K562 (cell line): Measurements from ENCODE around the gene SECISBP2. TPM values are rescaled to one million over a fixed set of nuclear protein-coding genes. Genes with fewer than 3 reads are reported as not detected.
A peak's percentile ranks its signal among the peaks of the same experiment; 100 is the strongest.

Experiments
- BRCA1 ChIP-seq, 2 experiments: fragments of 450-650 bp in 1 of 2; sonication (generic) in 1 of 2; formaldehyde crosslinking in 1 of 2; IDR thresholded peaks; 2 replicates each; pipeline versions ENCODE4 v1.5.0 to v1.6.1; 2017 to 2020; ENCODE audit warnings: mild to moderate bottlenecking in 1 of 2, missing genetic modification reagents in 1 of 2
- BRF1 ChIP-seq: IDR thresholded peaks from 3 replicates; pipeline ENCODE4 v1.6.1; 2011; ENCODE audit warnings: borderline replicate concordance, mild to moderate bottlenecking; ENCODE audit not compliant: insufficient read length; ENCODE audit errors: extremely low read depth
- CBX1 ChIP-seq: sonication (generic); IDR thresholded peaks from 2 replicates; pipeline ENCODE4 v1.6.1; 2016; ENCODE audit warnings: antibody characterized with exemption, low read depth, mild to moderate bottlenecking
- CREB1 ChIP-seq, 2 experiments: sonication (generic) in 1 of 2; formaldehyde crosslinking in 1 of 2; IDR thresholded peaks; 2 replicates each; pipeline versions ENCODE4 v1.6.1 to v1.8.0; 2012 to 2022; ENCODE audit warnings: inconsistent platforms in 1 of 2, mild to moderate bottlenecking in 1 of 2, missing genetic modification reagents in 1 of 2, moderate library complexity in 1 of 2
- CSDE1 ChIP-seq, 2 experiments: fragments of 450-650 bp; IDR thresholded peaks; 2 replicates each; pipeline ENCODE4 v1.6.1; 2016; ENCODE audit warnings: mild to moderate bottlenecking in 1 of 2
- DDX20 ChIP-seq: fragments of 450-650 bp; IDR thresholded peaks from 2 replicates; pipeline ENCODE4 v1.6.1; 2016; ENCODE audit warnings: missing genetic modification characterization, low read depth, mild to moderate bottlenecking, missing compliant biosample characterization, moderate library complexity
- GABPB2 ChIP-seq: fragments of 250-450 bp; sonication (Bioruptor Pico); conservative IDR thresholded peaks from 2 replicates; pipeline ENCODE4 v1.5.1; 2021; ENCODE audit warnings: mild to moderate bottlenecking
- HMGN3 ChIP-seq: IDR thresholded peaks from 2 replicates; pipeline ENCODE4 v1.6.1; 2011; ENCODE audit warnings: borderline replicate concordance, low read depth, mild to moderate bottlenecking, mixed read lengths, low read length; ENCODE audit not compliant: insufficient read length; ENCODE audit errors: extremely low read depth
- HSF4 ChIP-seq: fragments of 250-450 bp; sonication (Bioruptor Pico); IDR thresholded peaks from 2 replicates; pipeline ENCODE4 v2.1.2; 2022; ENCODE audit warnings: mild to moderate bottlenecking, moderate library complexity, borderline replicate concordance
- ID3 ChIP-seq, 2 experiments: fragments of 250-450 bp in 1 of 2; fragments of 450-650 bp in 1 of 2; sonication (Bioruptor Pico) in 1 of 2; IDR thresholded peaks; 2 replicates each; pipeline versions ENCODE4 v1.6.1 to v1.8.0; 2016 to 2021; ENCODE audit warnings: mild to moderate bottlenecking in 2 of 2, moderate library complexity in 2 of 2, missing compliant biosample characterization in 1 of 2, missing genetic modification characterization in 1 of 2
- KLF1 ChIP-seq: fragments of 450-650 bp; IDR thresholded peaks from 2 replicates; pipeline ENCODE4 v1.6.1; 2016; ENCODE audit warnings: missing genetic modification characterization, missing compliant biosample characterization
- MAFF ChIP-seq: IDR thresholded peaks from 2 replicates; pipeline ENCODE4 v1.6.1; 2012; ENCODE audit warnings: low read length, improper control_type of control experiment
- NBN ChIP-seq: fragments of 450-650 bp; IDR thresholded peaks from 2 replicates; pipeline ENCODE4 v1.6.1; 2016; ENCODE audit warnings: low read depth, mild to moderate bottlenecking
- NFIX ChIP-seq: fragments of 250-450 bp; sonication (Bioruptor Pico); IDR thresholded peaks from 2 replicates; pipeline ENCODE4 v1.4.0; 2020; ENCODE audit warnings: low read depth, mild to moderate bottlenecking, moderate library complexity
- SMAD3 ChIP-seq: fragments of 450-650 bp; formaldehyde crosslinking; conservative IDR thresholded peaks from 2 replicates; pipeline ENCODE4 v1.4.0; 2020; ENCODE audit warnings: mild to moderate bottlenecking
- SMARCA4 ChIP-seq: fragments of 450-650 bp; IDR thresholded peaks from 2 replicates; pipeline ENCODE4 v1.6.1; 2016
- ZNF274 ChIP-seq: IDR thresholded peaks from 2 replicates; pipeline ENCODE4 v1.6.1; 2011; ENCODE audit warnings: low read depth, mild to moderate bottlenecking, low read length, moderate library complexity, borderline replicate concordance
- polyA plus RNA-seq, 8 experiments: library from polyadenylated mRNA; depleted of rRNA in 4 of 8; stranded (reverse) in 5 of 8; unstranded in 3 of 8; fragments of >200 nt; fragmentation: Nextera tagmentation in 2 of 8; fragmentation: Illumina TruSeq in 1 of 8; extraction: Ambion mirVana in 2 of 8; extraction: Trizol in 1 of 8; gene quantifications; 2 replicates each; pipeline versions ENCODE4 v1.2.1 to v1.2.3, GENCODE V29; 2011 to 2014; ENCODE audit warnings: inconsistent platforms in 1 of 8, missing spikeins in 1 of 8
- total RNA-seq, 7 experiments: library from RNA; depleted of rRNA in 6 of 7; stranded (reverse); fragments of >200 nt in 6 of 7; fragmentation: Illumina TruSeq in 2 of 7; extraction: Trizol in 2 of 7; gene quantifications; 2 replicates each; pipeline versions ENCODE4 v1.2.1 to v1.2.3, GENCODE V29; 2011 to 2021; ENCODE audit warnings: low replicate concordance in 1 of 7
- TF ChIP-seq, protein P1 (sequence below), 2 experiments: fragments of 450-650 bp; conservative IDR thresholded peaks; 2 replicates each; pipeline ENCODE4 v1.6.1; 2017; ENCODE audit warnings: mild to moderate bottlenecking in 2 of 2, moderate library complexity in 2 of 2
- TF ChIP-seq, protein P2 (sequence below): fragments of 250-450 bp; sonication (Bioruptor Pico); IDR thresholded peaks from 2 replicates; pipeline ENCODE4 v1.5.0; 2020; ENCODE audit warnings: mild to moderate bottlenecking, borderline replicate concordance

Gene SECISBP2
- total and polyA plus RNA-seq, 9 of the 15 experiments (the other 6 are each of a cell fraction or from before 2014, with no cell fraction given), result 3.2 to 41.6 (median 26.1) TPM

- TF ChIP-seq DDX20 (tag), result no peak
- TF ChIP-seq KLF1 (tag), result peak; percentile 85
- TF ChIP-seq CBX1, result 0 out of 2 replicates have a peak, but pooled peaks have one; percentile 45
- no peak for TF ChIP-seq ZNF274
- TF ChIP-seq, protein P1, sequence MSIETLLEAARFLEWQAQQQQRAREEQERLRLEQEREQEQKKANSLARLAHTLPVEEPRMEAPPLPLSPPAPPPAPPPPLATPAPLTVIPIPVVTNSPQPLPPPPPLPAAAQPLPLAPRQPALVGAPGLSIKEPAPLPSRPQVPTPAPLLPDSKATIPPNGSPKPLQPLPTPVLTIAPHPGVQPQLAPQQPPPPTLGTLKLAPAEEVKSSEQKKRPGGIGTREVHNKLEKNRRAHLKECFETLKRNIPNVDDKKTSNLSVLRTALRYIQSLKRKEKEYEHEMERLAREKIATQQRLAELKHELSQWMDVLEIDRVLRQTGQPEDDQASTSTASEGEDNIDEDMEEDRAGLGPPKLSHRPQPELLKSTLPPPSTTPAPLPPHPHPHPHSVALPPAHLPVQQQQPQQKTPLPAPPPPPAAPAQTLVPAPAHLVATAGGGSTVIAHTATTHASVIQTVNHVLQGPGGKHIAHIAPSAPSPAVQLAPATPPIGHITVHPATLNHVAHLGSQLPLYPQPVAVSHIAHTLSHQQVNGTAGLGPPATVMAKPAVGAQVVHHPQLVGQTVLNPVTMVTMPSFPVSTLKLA (conservative IDR thresholded peaks at IDR 0.05), result peak; percentile 96 to 98
- peak in 1 of 2 experiments; percentile 65; a peak in 2 of 4 replicates for TF ChIP-seq CSDE1 (IDR thresholded peaks at IDR 0.05)
- TF ChIP-seq HSF4 (CRISPR knock-in tag), result no peak
- TF ChIP-seq MAFF, result no peak
- no peak for TF ChIP-seq NFIX (CRISPR knock-in tag)
- no peak for TF ChIP-seq SMAD3
- TF ChIP-seq, protein P2, sequence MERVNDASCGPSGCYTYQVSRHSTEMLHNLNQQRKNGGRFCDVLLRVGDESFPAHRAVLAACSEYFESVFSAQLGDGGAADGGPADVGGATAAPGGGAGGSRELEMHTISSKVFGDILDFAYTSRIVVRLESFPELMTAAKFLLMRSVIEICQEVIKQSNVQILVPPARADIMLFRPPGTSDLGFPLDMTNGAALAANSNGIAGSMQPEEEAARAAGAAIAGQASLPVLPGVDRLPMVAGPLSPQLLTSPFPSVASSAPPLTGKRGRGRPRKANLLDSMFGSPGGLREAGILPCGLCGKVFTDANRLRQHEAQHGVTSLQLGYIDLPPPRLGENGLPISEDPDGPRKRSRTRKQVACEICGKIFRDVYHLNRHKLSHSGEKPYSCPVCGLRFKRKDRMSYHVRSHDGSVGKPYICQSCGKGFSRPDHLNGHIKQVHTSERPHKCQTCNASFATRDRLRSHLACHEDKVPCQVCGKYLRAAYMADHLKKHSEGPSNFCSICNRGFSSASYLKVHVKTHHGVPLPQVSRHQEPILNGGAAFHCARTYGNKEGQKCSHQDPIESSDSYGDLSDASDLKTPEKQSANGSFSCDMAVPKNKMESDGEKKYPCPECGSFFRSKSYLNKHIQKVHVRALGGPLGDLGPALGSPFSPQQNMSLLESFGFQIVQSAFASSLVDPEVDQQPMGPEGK, result no peak
- no peak for TF ChIP-seq GABPB2 (CRISPR knock-in tag)
- TF ChIP-seq BRF1, result no peak
- TF ChIP-seq CREB1 (IDR thresholded peaks at IDR 0.05), result peak; percentile 95
- peak; percentile 98 for TF ChIP-seq CREB1 (CRISPR knock-in tag; IDR thresholded peaks at IDR 0.05)
- TF ChIP-seq NBN, result no peak; the same call in none of the 2 replicates
- no peak for TF ChIP-seq ID3 (CRISPR knock-in tag; IDR thresholded peaks at IDR 0.05)
- 0 out of 2 replicates have a peak, but pooled peaks have one; percentile 38 for TF ChIP-seq ID3 (tag; IDR thresholded peaks at IDR 0.05)
- 0 out of 2 replicates have a peak, but pooled peaks have one; percentile 23 for TF ChIP-seq SMARCA4
- peak; percentile 81 for TF ChIP-seq HMGN3
- TF ChIP-seq BRCA1 (IDR thresholded peaks at IDR 0.05), result no peak
- TF ChIP-seq BRCA1 (CRISPR knock-in tag; IDR thresholded peaks at IDR 0.05), result no peak
Measured at GRCh38 chr9:89318123-89319014, at the start of gene SECISBP2 (continued).
